A673 (cell line): ENCODE measurements around the gene TEX10.

Source experiments
- EZH2 ChIP-seq: fragments of 200-600 bp; sonication (generic); IDR thresholded peaks from 2 replicates; pipeline ENCODE4 v1.6.1; 2017; ENCODE audit warnings: borderline replicate concordance, low read depth, mild to moderate bottlenecking, mixed read lengths, antibody characterized with exemption, low read length; ENCODE audit not compliant: poor library complexity, severe bottlenecking
- TF ChIP-seq, protein P1 (sequence below): fragments of 300-800, 200-600 bp; sonication (generic); conservative IDR thresholded peaks from 2 replicates; pipeline ENCODE4 v1.5.1; 2017; ENCODE audit warnings: low read depth, mild to moderate bottlenecking, antibody characterized with exemption, low read length, moderate library complexity, mixed read lengths

DNA sequence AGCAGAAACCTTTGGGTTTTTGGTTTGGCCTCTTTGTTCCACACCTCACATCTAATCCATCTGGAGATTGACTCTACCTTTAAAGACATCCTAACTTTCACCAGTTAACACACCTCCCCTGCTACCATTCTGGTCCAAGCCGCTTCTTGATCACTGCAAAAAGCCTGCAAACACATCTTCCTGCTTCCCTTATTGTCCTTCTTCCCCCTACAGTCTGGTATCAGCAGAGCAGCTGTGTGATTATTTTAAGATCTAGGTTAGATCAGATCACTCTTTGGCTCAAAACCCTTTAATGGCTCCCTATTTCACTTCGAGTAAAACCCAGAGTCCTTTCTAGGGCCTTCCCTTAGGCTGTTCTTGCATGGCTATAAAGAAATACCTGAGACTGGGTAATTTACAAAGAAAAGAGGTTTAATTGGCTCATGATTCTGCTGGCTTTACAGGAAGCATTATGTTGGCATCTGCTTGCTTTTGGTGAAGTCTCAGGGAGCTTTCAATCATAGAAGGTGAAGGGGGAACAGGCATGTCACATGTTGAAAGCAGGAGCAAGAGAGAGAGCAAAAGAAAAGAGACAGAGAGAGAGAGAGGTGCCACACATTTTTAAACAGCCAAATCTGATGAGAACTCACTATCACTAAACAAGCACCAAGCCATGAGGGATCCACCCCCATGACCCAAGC is 1.5 kb upstream of the TEX10 start:
- TF ChIP-seq, protein P1, sequence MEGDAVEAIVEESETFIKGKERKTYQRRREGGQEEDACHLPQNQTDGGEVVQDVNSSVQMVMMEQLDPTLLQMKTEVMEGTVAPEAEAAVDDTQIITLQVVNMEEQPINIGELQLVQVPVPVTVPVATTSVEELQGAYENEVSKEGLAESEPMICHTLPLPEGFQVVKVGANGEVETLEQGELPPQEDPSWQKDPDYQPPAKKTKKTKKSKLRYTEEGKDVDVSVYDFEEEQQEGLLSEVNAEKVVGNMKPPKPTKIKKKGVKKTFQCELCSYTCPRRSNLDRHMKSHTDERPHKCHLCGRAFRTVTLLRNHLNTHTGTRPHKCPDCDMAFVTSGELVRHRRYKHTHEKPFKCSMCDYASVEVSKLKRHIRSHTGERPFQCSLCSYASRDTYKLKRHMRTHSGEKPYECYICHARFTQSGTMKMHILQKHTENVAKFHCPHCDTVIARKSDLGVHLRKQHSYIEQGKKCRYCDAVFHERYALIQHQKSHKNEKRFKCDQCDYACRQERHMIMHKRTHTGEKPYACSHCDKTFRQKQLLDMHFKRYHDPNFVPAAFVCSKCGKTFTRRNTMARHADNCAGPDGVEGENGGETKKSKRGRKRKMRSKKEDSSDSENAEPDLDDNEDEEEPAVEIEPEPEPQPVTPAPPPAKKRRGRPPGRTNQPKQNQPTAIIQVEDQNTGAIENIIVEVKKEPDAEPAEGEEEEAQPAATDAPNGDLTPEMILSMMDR: no peak
- TF ChIP-seq EZH2: no peak
